NCI-H345 treated with DMSO at 0.1 percent for 48 hours (cell line): ENCODE results near the gene DYNLT4.

Source experiments
- DNase-seq: peaks from one replicate; lab custom pipeline; 2025; ENCODE audit not compliant: unreplicated experiment; lab: John Stamatoyannopoulos, UW

The DYNLT4 gene

DNA sequence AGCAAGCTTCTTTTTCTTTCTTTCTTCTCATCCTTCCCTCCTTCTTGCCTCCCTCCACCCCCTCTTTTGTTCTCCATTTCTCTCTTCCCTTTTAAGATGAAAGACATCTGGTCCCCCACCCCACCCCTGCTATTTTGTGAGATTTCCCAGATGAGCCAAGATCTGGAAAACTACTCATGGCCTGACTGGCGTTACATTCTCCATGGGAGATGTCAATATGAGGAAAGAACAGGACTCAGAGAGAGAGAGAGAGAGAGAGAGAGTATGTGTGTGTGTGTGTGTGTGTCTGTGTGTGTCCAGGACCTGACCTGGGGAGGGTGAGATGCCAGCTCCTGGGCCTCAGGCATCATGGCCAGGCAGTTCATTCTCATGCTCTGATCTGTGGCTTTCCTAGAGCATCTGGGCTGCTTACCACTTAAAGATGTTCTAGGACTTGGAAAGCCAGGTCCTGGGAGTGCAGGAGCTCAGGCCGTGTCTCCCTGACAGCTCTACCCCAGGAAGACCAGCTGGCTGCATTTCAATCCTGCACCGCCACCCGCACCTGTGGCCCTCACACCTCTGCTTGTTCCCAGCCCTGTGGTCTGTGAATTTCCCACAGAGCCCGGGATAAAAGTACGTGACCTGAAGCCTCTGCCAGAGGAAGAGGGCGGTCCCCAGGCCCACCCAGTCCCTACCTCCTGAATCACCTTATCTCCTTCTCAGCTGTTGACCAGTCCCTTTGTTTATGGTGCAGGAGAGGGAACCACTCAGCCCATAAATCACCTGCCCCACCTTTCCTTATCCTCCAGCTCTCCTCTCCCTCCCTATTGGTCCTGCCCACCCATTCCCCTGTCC, 16.0 kb downstream of the DYNLT4 start:
- DNase-seq = no peak

DNA sequence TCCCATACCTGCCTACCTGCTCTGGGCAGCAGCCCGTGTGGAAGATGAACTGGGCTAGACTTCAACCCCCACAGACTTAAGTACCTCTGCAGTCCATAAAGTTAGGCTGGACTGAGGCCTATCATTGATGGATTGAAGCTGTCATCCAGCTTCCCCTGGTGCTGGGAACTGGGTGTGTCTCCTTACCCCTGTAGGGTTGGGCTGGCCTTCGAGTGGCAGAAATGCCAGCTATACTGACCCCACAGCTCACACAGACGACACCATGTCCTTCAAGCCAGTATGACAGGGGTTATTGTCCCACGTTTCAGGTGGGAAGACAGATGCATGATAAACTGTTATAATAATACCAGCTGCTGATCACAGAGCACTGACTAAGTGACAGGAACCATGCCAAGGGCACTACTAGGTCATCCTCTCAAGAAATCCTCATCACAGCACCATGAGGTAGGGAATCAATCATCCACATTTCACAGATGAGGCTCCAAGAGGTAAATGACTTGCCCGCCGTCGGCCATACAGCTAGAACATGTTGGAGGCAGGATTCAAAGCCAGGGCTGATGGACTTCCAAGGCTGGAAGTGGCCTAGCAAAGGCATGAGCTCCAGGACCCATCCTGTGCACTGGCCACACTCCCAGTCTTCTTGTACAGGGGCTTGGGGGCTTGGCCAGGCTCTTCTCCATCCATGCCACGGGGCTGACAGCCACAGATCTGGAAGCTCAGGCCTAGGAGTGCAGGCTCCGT, 18.9 kb downstream of the DYNLT4 start, which contains the start of gene BEST4:
Gene BEST4, minus strand, starts transcription at position 51 of the 741 bp plus-strand sequence. CDS start 465 bp downstream, outside the sequence.
- DNase-seq = no peak

DNA sequence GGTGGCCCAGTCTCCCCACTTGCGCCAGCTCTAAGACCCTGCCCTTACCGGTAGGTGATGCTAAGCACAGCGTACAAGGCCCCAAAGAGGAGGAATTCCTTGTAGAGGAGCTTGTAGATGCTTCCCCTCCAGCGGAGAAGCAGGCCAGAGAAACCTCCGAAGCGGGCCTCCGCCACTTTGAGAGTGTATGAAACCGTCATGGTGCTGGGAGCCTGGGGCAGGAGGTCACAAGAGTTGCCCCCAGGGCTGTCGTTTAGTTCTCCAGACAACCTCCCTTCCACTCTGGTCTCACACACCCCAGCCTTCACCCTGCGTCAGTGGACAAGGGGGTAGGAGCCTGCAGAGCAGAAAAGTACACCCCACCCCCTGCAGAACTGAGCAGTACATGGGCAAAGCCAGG, 19.6 kb downstream of the DYNLT4 start:
- DNase-seq = no peak

DNA sequence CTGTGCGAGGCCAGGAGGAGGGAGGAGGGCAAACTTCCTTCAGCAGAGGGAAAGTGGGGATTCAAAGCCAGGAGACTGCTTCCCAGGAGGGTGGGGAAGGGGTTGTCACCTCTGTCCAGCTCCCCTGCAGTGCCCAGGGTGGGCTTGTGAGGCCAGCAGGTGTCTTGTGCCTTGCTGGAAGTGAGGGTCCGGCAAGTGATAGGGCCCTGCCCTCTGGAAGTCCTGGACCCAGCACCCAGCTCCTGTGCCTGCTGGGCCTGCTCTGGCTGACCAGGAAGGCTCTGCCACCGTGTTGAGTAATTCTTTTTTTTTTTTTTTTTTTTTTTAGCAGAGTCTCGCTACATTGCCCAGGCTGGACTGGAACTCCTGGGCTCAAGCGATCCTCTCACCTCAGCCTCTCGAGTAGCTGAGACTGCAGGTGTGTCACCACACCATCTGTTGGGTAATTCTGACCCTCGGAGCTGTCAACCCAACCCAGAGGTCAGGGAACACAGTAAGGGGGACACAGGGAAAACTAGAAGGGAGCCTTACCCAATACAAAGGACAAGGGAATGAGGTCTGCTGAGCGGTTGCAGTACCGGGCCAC, 20.2 kb downstream of the DYNLT4 start:
- DNase-seq = no peak

DNA sequence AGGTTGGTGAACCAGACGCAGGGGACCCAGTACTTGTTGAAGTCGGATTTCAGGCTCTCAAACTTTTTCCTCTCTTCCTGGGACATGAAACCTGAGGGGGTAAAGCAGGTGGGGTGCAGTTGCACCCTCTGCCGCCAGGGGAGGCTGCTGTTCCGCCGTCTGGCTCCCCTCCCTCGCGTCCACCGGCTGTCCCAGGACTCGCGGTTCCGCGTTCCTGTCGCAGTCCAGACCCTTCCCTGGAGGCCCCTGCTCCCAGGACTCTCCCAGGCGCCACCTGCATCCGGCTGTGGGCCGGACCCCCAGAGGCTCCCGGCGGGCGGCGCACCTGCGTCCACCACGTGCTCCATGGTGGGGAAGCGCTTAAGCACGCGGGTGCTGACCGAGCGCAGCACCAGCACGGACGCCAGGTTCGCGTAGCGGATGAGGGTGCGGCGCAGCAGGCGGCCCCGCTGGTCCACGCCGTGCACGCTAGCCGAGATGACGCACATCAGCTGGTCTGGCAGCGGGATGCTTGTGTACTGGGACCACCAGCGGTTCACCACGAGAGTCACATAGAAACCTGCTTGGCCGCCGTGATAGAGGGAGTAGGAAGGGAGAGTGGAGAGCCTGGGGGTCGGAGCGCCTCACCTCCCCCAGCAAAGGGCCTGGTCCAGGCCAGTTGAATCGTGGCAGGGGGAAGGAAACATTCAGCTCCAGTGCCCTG, 20.9 kb downstream of the DYNLT4 start:
- no peak for DNase-seq

DNA sequence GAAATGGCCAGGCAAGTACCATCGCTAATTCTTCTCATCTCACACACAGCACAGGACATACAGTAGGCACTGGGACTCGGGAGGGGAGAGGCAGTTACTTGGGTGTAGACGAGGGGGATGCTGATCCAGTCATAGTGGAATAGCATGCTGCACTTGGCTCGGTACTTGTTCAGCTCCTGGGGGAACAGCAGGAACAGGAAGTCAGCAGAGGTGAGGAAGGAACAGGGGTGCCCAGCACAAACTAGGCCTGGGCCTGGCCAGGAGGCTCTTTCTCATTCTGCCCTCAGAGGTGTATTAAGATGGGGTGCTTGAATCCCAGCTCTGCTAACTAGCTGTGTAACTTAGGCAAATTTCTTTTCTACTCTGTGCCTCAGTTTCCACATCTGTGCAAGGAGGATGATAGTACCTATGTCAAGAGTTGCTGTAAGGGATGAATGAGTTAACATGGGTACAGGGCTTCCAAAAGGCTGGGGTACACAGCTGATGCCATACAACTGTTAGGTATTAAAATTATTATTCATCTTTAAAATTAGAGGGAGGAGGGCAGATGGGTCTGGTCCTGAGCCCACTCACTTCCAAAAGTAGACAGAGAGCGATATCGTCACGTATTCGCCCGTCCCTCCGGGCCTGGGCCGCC, 21.5 kb downstream of the DYNLT4 start:
- DNase-seq = no peak

DNA sequence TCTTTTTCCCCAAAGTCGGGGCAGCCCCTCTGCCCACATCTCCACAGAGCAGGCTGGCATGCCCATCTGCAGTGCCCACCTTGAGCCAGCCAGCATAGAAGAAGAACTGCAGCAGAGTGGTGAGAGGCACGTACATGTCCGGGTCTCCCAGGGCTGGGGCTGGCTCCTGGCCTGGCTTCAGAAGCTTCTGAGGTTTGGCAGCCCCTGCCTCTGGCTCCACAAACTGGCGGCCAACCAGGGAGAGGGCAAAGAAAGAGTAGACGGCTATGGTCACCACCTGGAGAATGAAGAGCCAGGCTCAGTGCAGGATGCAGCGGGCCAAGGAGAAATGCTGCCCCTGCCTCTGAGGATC, 22.1 kb downstream of the DYNLT4 start:
- DNase-seq = no peak

DNA sequence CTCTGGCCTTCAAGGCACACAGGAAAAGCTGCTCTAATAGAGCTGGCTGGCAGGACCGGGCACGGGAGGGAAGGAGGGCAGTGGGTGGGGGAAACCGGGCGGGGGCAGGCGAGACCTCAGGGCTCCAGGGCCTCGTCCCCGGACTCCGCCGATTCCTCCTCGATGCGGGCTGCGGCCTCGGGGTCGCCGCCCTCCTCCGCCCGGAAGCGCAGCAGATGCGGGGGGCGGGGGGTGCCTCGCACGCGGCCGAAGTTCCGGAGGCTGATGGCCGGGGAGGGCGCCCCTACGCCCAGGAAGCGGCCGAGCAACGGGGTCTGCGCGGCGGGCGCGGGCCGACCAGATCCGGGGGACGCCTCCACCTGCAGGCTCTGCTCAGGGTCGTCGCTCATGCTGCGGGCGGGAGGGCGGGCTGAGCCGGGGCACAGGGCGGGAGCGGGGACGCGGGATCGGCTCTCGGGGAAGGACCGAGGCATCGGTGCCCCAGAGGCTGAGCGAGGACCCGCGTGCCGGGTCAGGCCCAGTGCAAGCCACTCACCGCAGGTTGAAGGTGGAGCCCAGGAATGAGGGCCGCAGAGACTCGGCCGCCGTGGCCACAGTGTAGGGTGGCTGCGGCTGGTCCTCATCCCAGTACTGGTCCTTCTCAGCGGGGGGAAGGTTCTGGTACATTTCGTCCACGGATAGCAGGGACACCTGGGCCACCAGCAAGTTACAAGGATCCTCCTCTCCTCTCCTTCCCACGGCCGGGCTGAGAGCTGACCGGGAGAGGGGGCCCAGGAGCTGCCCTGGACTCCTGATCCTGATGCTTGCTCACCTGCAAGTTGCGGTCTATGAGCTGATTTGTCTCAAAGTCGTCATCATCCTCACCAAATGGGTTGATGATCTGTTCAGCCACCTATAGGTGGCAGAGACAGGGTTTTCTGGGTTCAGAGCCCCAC, 22.8 kb downstream of the DYNLT4 start:
- DNase-seq = no peak

DNA sequence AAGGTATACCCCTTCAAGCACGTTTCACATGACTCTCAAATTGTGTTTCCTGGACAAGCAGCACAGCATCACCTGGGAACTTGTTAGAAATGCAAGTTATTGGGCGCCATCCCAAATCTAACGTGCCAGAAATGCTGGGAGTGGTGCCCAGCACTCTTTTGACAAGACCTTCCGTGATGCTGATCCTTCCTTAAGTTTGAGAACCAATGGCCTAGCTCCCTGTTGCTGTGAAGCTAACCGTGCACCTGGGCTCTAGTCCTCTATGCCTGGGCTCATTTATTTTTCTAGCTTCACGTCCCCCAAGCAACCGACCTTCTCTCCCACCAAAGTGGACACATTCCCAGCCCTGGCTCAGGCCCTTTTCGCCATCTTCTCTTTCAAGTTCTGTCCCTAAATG, 23.5 kb downstream of the DYNLT4 start:
- DNase-seq = no peak

DNA sequence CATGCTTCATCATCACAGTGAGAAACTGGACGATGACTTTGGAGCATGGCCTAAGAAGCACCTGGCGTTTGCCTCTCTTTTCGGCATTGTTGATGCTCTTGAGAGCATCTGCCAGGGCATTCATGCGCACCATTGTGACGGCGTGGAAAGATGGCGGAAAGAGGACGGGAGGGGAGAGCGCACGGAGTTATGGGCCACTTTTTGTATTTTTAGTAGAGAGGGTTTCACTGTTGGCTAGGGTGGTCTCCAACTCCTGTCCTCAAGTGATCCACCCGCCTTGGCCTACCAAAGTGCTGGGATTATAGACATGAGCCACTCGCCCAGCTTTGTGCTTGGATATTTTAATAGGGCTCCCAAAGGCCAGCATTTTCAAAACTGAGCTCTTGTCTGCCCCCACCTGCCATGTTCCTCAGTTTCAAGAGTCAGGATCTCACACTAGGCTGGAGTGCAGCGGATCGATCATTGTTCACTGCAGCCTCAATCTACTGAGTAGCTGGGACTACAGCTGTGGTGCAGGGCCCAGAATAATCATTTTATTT, 26.5 kb downstream of the DYNLT4 start:
- DNase-seq = no peak

DNA sequence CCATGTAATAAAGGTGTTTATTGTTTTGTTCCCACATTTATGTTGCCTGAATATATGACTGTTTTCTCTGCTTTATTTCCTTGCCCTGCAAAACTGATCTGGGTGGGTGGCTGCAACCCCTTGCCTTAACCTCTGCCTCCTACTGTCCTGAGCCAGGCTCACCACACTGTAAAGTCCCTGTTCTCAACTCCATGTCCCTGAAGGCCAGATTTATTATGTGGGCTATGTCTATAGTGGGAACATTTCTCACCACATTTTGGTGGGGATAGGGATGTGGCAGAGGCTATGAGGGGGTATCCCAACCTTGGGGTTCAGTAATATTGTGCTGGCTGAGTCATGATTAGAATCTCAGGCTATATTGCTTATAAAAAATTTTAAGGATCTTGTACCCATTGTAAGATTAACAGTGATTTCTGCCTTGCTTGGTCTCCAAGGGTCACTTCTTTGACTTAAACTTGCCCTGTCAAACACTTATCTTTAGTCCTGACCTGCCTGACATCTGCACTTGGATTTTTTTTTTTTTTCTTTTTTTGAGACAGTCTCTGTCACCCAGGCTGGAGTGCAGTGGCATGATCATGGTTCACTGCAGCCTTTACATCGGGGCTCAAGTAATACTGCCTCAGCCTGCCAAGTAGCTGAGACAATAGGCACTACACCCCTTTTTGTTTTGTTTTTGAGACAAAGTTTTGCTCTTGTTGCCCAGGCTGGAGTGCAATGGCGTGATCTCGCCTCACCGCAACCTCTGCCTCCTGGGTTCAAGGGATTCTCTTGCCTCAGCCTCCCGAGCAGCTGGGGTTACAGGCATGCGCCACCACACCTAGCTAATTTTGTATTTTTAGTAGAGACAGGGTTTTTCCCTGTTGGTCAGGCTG, 28.2 kb downstream of the DYNLT4 start:
- no peak for DNase-seq

DNA sequence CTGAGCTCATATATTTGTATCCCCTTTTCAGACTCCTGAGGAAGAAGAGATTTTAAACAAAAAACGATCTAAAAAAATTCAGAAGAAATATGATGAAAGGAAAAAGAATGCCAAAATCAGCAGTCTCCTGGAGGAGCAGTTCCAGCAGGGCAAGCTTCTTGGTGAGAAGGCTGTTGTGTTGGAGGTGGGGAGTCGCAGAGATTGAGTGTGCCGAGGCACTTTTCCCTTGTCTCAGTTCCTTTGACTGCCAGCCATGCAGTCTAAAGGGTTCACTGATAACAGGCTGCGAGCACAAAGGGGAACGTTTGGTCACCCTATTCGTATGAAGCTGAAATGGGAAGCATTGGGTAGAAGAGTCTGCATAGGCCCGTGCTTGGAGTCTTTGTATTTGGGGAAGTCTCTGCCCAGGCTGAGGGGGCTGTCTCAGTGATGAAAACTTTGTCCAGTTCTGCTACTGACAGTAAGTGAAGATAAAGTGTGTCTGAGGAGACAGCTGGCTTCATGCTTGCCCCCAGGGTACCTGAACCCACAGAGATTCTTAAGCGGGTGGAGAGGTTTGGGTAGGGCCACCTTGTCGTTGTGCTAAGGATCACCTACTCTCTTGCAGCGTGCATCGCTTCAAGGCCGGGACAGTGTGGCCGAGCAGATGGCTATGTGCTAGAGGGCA, 29.0 kb downstream of the DYNLT4 start:
- DNase-seq = no peak

DNA sequence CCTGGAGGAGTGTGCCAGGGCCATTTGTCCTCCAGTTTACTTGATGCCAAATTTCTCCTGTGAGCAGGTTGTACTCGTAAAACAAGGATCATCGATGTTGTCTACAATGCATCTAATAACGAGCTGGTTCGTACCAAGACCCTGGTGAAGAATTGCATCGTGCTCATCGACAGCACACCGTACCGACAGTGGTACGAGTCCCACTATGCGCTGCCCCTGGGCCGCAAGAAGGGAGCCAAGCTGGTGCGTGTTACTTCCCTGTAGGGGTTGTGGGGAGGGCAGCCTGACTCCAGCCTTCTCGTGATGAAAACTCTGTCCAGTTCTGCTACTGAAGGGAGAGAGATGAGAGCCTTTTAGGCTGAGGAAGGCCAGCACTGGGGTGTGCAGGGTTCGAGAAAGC, 29.6 kb downstream of the DYNLT4 start:
- no peak for DNase-seq

DNA sequence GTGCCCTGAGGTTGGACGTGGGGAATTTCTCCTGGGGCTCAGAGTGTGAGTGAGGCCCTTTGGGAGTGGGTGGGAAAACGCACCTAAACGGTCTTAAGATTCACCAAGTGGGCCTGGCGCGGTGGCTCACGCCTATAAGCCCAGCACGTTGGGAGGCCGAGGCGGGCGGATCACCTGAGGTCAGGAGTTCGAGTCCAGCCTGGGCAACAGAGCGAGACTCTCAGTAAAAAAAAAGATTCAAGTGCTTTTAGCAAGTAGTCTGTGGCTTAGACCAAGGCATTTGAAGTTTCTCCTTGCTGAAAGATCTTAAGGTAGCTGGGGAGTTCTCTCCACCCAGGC, 30.5 kb downstream of the DYNLT4 start:
- no peak for DNase-seq

DNA sequence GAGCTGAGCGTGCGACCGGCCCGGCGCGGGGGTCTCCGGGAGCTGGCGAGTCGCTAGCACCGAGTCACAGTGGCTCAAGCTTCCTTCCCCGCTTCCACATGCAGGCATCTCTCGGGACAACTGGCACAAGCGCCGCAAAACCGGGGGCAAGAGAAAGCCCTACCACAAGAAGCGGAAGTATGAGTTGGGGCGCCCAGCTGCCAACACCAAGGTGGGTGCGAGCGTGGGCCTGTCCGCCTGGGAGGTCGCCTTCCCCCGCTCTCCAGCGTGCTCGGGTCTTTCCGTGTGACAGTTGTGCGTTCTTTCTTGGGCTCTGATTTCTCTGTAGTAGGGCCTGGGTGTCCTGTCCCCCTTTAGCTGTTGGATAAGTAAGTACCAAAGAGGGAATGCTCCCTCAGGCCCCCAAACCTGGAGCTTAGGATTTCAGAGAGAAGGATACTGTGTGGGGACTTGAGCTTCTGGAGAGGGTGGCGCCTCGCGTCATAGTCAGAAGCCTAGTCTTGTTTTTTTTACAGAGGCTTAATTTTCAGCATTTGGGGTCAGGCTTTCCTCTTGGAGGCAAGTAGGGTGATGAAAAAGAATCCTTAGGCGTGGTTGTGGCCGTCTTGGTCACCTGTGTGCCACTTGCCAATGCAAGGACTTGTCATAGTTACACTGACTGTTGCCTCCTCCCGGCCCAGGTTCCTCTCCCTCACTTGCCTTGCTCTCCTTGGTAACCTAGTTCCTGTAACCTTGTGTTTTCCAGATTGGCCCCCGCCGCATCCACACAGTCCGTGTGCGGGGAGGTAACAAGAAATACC, 31.0 kb downstream of the DYNLT4 start:
- no peak for DNase-seq

DNA sequence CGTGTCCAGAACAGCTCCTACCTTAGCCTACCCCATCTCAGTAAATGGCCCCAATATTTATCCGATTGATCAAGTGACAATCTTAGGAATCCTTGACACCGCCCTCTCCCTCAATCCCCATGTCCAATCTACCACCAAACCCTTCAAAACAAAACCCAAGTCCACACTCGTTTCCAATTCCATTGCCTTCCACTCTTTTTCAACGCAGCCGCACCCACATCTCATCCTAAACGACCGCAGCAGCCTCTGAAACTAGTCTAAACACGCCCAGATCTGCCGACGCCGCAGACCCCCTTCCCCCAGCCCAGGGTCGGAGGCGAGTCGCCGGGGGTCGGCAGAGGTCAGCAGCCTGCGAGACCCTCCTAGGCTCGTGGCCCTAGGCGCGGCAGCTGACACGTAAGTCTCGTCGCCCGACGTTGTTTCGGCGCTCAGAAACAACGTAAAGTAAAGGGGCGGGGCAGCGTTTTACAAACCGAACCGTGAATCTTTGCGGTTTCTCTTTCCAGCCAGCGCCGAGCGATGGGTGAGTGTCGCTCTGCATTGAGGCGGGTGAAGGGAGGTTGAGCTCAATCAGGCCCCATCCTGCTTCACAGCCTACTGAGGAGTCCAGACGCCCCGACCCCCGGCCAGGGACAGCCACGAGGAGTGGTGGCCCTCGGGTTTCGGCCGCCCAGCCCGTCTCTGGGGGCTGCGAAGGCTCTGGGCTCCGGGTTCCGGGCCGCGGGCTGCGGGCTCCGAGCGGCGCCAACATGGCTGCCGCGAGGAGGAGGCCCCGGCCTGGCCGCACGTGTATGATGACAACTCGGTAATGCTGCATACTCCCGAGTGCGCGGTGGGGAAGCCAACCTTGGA, 31.8 kb downstream of the DYNLT4 start, which contains the start of gene RPS8:
Gene RPS8, plus strand, starts transcription at position 463 of the 852 bp plus-strand sequence. Its CDS starts 57 bp downstream, at position 520.
- DNase-seq = peak; percentile 83
